ENCODE measurements around the gene NUDT12.

NUDT12 gene

DNA sequence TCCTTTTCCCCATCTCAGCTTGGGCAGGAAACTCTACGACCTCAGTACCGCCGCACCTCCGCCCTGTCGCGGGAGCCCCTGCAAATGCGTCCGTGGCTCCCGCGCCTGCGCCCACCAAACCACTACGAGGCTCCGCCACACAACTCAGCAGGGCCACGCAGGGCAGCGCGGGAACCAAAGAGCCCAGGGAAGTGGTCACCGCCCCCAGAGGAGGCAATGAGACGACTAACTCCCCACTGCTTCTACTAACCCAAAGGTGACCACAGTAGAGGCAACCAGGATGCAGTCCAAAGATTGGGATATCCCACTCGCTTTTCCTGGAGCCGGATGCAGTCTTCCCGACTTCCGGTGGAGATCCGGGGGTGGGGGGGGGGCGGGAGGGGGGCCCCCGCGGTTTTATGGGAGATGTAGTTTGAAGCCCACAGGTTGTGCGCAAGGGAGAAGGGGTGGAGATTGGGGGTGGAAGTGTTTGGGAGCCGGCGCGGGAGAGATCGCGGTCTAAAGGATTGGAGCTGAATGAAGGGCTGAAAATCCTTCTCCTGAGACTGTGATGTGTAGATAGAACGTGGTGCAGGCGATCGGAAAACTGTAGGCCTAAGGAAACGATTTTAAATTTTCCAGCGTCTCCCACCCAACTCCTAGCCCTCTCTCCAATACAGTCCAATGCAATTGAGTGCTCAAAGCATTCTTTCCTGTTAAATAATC is at the start of gene NUDT12:
Gene NUDT12, minus strand, starts transcription at position 337 of the 705 bp plus-strand sequence. CDS start 2,541 bp downstream, outside the sequence.
- peak; percentile 52 to 59 for DNase-seq

DNA sequence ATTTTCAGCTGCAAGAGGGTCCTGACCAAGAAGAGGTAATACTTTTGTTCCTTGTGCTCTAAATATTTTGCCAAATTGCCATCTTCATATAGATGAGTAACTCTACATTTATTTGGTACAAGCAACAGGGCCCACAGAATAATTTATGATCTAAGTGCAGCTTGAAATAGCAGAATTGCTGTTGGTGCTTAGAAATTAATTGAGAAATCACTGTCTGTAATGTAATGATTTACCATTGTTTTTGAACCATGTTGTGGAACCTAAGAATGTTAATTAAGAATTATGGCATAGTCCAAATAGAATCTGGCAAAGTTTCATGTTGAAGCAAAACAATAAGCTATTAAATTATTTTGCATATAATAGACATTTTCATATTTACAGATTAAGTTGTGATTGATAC is 44.8 kb upstream of the NUDT12 start:
- no peak for DNase-seq

DNA sequence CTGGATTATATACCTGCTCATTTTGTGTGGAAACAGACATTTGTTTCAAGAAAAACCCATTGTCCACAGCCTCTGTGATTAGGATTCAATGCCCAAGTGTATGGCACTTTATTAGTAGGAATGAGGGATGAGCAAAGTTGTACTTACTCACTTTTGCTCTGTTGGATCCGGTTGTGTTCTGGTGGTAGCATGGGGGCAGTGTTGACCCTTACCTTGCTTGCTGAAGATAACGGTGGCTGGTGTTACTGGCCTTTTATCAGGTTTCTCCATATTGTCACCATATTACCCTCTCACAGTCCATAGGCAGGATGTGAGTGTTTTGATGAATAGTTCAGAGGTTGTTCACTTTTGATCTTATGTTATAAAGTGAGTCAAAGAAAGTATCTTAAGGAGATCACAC is 42.7 kb upstream of the NUDT12 start:
- DNase-seq = no peak

DNA sequence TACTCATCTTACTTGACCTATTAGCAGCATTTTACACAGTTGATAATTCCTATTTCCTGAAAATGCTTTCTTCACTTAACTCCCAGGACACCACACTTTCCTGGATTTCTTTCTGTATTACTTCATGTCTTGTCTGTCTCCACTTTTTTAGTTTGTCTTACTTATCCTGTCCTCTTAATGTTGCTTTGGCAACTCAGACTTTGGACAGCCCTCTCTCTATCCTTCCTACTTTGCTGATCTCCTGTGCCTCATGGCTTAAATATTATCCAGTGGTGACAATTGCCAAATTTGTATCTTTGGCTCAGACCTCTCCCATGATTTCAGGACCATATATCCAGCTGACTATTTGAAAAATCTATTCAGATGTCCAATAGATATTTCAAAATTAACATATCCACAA is 39.8 kb upstream of the NUDT12 start:
- no peak for DNase-seq

DNA sequence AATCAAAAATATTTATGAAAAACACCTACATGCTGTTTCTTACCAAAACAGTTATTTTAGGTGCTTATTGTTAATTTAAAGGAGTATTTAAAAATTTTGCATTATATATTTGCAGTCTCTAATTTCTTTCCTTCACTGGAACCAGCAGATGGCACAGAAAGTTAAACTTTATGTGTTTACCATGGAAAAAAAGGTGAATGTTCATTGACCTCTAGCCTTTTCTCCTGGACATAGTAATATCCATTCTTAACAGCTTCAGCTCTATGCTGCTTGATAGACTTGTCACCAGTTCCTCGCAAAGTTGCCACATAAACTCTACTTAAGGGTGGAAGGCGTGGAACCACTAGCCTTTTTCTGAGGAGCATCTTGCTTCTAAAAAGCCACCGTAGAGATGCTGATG is 38.7 kb upstream of the NUDT12 start:
- DNase-seq = no peak

DNA sequence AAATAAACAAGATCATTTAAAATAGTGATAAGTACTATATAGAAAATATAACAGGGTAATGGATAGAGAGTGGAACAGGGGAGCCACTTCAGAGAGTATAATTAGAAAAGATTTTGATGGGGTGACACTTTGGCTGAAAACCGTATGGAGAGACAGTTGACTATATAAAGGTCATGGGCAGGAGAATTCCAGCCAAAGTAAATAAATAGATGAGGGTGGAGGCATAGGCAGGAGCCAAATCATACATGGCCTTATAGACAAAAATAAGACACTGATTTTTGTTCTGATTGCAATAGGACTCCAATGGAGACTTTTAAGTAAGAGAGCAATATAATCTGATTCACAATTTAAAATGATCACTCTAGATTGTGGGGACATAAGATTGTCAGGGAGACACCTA is 37.5 kb upstream of the NUDT12 start:
- DNase-seq = no peak

DNA sequence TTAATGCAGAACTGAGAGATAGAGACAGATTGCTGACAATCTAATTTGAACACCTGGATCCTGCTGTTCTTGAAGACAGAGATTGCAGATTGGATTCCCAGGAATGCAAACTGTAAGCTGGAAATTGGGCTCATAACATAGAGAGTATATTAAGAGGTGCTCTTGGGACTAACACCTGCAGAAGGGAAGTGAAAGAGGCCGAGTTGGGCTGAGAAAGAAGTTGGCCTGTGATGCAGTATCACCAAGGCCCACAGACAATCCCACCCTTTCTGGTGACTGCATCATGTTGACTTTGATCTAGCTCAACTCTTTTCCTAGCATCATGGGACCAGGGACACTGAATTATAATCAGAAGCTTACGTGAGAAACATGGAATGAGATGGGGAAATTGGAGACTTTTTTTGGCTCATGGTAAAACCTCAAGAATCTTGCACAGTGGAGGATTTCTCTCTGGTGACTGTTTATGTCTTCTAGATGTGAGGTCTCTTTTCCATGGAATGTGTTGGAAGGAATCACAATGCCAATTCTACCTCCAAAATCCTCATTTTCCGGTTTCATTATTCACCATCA is 36.5 kb upstream of the NUDT12 start:
- DNase-seq = no peak

DNA sequence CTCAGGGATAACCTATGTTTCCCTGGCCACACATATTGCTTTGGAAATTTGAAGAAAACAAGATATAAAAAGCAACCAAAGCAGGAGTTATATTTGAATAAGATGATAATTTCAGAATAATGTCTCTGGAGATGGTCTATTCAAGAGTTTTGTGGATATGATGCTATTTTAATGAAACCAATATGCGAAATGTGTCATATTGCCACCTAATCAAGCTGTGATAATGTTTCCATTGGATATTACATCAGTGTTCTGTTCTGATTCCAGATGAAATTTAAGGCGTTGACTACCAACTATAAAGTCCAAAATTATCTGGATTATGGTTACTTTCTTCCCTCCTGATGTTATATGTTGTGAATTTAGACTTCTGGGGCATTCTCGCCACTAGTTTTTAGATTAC is 27.6 kb upstream of the NUDT12 start:
- DNase-seq = no peak

DNA sequence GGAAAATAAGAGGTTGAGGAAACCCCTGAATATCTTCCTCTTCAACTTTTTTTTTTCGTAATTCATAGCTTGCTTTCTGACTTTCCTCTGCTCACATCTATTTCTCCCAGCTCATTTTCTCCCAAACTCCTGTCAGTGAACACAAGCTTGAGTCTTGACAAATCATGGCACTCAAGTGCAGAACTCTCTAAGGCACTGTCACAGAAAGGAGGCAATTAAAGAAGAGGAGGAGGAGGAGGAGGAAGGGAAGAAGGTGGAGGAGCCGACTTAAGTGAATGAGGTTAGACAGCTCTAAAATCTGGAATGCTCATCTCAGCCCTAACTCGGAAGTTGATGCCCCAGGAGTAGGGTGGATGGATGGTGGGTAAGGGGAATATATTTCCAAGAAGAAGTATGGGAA is 27.2 kb upstream of the NUDT12 start:
- DNase-seq = no peak

DNA sequence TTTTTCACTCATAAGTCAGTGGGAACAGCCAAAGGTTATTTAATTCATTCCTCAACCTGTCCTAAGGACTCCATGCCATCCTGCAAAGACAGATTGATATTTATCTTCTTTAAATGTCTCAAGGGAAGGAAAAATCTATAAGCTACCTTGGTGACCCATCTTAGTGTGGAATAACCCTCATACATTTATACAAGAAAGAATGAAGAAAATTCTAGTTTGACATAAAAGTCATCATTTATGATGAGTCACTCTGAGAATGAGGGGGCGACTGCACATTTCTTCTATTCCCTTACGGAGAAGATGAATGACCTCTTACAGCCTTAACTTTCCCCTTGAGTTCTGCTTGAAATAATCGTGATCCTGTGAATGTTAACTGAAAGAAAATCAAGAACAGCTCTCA is 26.8 kb upstream of the NUDT12 start:
- DNase-seq = no peak

DNA sequence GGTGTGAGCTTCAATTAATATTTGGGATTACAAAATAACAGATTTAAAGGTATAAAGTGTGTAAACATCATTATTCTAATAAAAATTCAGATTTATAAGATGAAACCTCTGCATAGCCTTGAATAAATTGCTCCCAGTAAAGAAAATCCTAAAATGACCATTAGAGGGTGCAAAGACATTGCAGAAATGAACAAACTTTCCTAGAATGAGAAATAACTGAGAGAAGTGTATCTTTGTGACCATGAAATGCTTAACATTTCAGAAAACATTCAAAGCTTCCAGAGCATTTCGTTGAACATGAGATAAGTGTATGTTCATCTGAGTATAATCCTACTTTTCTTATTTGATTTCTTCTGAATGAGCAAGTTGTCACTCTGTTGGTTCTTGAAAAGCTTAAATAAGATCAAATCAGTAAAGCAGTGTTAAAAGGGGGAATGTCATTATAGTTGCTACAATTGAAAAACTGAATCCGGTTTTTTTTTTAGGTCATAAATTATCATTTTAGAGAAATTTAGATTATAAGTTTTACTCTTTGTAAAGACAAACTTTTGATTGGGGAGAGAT is 24.7 kb upstream of the NUDT12 start:
- DNase-seq = no peak

DNA sequence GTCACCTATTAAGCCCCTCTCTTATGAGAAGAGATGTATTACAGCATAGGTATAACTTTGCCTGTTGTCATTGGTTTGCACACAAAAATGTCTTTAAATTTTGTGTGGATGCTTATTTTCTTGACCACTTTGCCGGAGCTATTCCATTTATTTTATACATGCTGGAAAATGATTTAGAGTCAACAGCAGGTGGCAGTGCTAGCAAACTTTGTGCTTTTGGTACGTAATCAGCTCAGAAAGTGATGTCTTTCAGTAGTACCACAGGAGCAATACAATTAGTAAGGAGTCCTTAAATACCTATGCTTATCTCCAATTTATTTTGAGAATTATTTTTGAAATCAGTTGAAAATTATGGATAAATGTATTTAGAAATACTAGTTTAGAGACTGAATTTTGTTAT is 19.8 kb upstream of the NUDT12 start:
- DNase-seq = peak in 1 of 2 experiments; percentile 9

DNA sequence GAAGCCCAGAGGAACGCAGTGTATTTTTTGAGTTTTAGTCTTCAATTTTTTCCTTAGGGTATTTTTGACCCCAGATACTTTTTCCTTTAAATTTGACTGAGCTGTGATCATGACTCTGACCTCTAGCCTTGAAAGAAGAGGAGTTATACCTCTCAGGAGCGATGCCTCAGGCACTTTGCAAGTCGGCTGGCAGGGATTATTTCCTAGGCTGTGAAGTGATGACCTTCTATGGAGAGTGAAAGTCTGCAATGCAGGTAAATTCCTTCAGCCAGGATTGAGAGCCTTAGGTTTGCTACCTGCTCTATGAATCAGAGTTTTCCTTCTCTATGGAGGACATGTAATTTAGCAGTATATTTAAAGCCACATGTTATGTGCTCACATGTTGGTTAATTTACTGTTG is 10.8 kb upstream of the NUDT12 start:
- no peak for DNase-seq

DNA sequence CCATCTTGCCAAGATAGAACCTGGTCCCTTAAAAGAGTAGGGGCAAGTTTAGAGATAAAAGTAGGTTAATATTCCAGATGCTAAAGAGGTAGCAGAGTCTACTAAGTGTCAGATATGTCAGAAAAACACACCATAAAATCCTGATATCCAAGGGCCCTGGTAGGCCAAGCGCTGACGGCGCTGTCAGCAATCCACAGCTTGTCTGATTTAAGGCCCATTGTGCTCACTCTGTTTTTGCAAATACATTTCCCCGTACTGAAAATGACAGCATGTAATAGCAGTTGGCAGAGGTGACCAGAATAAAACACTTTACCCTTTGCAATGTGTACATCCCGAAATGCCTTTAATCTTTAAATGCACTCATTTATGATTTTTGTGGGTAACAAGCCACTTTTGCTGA is 9.9 kb upstream of the NUDT12 start:
- DNase-seq = no peak

DNA sequence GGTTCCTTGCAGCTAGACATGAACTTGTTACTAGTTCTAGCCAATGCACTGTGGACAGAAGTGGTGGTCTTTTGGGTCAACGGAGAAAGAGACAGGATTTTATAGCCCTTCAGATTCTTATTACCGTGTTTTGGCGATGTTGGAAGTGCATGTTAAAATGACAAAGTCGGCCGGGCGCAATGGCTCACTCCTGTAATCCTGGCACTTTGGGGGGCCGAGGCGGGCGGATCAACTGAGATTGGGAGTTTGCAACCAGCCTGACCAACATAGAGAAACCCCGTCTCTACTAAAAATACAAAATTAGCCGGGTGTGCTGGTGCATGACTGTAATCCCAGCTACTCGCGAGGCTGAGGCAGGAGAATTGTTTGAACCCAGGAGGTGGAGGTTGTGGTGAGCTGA is 9.1 kb upstream of the NUDT12 start:
- no peak for DNase-seq

DNA sequence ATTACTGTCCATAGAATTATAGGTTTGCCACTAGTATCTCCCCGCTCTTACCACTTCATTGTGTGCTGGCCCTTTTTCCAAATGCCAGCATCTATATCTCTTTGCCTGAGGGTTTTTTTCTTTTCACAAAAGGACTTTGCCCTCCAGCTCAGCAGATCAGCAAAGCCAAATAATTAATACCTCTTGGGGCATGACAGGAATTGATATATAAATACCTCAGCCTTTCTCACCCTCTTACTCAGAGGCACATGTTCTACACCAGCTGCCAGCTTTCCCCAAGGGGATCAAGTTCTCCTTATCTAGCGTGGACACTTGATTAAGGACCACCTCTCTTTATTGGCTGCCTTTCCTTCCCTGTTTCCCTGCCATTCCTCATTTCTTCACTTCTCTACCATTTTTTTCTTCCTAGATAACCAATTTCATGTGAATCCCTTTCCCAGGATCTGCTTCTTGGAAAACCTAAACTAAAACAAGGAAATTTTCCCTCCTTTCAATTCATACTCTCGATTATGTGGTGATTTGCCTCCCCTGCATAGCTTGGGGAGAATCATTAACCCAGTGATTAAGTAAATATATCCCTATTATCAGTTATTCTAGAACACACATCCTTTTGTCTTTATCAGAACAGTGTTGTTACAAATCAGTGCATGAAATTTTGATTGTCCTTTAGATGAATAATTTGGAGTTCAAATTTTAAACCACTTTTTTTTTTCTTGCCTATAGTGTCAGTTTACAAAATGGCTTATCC is 6.9 kb upstream of the NUDT12 start:
- DNase-seq = no peak

DNA sequence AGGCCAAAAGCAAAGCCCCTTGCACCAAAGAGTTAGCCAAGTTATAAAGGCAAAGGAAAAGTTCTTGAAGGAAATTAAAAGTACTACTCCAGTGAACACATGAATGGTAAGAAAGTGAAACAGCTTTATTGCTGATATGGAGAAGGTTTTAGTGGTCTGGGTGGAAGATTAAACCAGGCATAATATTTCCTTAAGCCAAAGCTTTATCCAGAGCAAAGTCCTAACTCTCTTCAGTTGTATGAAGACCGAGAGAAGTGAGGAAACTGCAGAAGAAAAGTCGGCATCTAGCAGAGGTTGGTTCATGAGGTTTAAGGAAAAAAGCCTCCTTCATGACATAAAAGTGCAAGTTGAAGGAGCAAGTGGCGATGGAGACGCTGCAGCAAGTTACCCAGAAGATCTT is 3.1 kb upstream of the NUDT12 start:
- no peak for DNase-seq

DNA sequence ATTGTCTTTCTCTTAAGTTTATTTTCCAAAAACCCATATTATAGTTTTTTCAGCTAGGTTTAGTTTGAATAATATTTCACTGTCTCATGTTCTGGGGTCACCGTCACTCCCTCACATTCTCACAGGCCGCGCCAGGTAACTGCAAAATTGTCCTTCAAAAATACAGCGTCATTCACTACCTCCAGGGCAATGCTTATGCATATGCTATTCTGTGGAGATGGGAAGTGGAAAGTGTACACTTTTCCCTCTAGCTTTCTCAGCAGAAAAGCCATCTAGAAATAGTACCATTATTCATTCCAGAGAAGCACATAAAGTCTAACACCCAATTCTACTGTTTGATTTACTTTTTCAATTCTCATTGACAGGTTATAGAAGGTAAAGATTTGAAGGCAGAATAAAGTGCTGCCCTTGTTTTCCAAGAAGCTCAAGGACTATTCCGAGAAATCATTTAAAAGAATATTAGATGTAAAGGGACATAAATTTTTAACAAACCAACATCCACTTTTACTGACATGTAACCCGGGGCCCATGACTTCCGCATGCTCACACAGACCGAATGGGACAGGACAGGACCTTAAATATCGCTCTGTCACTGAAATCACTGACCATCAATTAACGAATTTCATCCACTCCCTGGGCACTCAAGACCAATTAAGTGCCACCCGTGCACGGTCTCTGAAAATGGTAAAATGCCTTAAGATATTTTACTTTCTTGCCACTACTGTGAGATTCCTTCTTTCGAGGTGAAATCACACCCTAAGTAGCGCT is 720 bp downstream of the NUDT12 start:
- peak in 1 of 2 experiments; percentile 1 for DNase-seq

DNA sequence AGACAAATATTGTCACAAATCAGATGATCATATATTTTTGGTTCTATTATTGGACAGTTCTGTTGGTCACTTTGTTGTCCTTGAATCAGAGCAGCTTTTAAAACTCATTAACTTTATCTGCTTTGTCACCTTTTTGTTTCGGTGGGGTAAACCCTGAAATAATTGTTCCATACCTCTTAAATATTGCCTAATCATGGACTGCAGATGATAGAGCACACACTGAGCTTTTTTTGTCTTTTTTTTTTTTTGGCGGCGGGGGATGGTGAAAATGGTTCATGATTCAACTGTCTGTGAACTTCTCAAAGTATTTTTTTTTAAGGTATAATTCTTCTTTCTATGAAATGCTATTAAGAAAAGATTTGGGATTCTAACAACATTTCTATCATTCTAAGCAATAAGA is 1.8 kb downstream of the NUDT12 start:
- no peak for DNase-seq

DNA sequence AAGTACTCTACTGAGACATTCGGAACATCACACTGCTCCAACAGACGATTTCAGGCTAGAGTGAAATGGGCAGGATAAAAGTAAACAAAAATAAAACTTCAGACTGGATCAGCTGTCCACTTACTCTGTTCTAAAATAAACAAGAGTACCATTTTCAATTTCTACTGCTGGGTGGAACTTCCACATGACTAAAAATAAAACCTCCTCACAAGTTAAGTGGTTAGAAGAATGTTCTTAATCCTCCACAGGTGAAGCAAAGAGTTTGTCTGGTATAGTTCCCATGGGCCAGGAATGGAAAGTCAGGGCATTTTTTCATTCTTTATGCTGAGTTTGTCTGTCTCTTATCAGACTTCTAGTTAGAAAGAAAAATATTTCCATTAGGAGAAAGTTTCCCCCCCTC is 15.7 kb downstream of the NUDT12 start:
- DNase-seq = no peak

DNA sequence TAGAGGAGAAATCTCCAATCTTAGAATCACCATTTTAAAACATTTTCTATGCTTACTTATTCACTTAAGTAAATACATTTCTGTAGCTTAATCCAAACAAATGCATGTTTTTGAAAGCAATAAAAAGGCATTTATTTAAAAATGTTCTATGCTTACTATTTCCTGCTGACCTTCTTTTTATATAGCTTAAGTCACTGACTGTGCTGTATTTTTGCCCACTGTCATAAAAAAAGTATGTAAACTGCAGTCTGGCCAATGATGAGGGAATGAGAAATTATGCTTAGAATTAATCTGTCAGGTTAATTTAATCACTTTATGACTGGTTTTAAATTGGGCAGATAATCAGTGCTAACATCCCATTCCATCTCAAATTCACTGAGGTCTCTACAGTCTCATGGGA is 20.1 kb downstream of the NUDT12 start:
- DNase-seq = no peak

DNA sequence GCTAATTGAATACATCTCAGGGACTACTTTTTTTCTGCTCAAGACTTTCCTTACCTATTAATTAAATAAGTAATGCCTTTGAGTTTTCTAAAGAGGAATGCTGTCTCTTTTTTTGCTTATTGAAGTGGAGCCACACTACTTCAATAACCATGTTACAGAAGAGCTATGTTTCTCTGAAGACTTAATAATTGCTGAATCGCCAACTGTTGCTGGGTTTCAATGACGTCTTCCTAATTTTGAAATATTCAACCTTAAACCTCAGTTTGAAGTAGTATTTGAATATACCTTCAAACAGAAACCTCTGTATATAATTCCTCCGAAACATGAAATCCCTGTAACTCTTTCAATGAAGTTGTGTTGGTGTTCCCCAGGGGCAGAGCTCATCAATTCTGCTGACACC is 21.0 kb downstream of the NUDT12 start:
- DNase-seq = no peak

DNA sequence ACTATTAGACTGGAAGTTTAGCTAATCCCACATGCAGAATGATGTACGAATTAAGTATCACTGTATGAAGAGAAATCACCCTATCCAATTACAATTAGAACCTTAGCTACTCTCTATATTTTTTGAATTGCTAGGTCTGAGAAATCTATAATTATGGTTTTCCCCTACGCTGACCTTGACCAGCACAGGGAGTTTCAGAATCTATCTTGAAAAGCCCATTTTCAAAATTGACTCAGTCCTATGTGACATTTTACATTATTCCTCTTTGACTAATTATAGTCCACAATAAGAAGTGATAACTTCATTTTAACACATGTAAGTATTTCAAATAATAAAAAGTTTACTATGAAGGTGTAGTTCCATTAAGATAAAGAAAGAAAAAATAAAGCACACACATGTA is 21.5 kb downstream of the NUDT12 start:
- no peak for DNase-seq
